Fibroblast of mammary gland (primary cell): Measurements from ENCODE around the gene CEMP1.

Source experiments
- DNase-seq: peaks from one replicate; pipeline ENCODE4 v3.0.0-alpha.2; 2010; ENCODE audit warnings: low read depth
- H3K4me3 ChIP-seq: 2 replicates; pipeline ENCODE4 v1.5.1; 2011; ENCODE audit warnings: low read depth, mild to moderate bottlenecking, low read length, moderate library complexity; ENCODE audit not compliant: control insufficient read depth
- CTCF ChIP-seq: conservative IDR thresholded peaks from 2 replicates; pipeline ENCODE4 v1.5.1; 2011; ENCODE audit warnings: low read depth, low read length, inconsistent platforms; ENCODE audit not compliant: control insufficient read depth, insufficient read depth

Gene CEMP1

GRCh38 chr16:2501946-2502895 is 29.0 kb downstream of the CEMP1 start:
- no peak overlapping the region for H3K4me3 ChIP-seq
- no peak for TF ChIP-seq CTCF
- DNase-seq, result no peak

GRCh38 chr16:2500918-2501750 is 30.1 kb downstream of the CEMP1 start:
- H3K4me3 ChIP-seq, result no peak overlapping the region
- peak; percentile 92 for TF ChIP-seq CTCF
- peak; percentile 67 for DNase-seq

DNA sequence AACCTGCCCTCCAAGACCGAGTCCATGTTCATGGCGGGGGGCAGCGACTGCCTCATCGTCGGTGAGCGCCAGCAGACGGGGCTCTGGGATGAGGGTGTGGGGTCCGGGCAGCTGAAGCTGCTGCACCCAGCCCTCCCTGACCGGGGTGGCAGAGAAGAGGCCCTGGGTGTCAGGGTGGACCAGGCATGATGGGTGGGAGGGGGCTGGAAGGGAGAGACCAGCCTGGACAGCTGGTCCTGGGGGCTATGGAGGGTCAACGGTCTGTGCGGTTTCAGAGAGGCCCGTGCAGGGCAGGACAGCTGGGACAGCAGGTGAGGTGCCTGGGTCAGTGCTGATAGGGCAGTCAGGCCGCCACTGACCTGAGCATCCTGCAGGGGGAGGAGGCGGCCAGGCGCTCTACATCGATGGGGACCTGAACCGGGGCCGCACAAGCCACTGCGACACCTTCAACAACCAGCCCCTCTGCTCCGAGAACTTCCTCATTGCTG is 30.7 kb downstream of the CEMP1 start:
- DNase-seq, result no peak
- peak; percentile 4 for TF ChIP-seq CTCF
- no peak overlapping the region for H3K4me3 ChIP-seq

DNA sequence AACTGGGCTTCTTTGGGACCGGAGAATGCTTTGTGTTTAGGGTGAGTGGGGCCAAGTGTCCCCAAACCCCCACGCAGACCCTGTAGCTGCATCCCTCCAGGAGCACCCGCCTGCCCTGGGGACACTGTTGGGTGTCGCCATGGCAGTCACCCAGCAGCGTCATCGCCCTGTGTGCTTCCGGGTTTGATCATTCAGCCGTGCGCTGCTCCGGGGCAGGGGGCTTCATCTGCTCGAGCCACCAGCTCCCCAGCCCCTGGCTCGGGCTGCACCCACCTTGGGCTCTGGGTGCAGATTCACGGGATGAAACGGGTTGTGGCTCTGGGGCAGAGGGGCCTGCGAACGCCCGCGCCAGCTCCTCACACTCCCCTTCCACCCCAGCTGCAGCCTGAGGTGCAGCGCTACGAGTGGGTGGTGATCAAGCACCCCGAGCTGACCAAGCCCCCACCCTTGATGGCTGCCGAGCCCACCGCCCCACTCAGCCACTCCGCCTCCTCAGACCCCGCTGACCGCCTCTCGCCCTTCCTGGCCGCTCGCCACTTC is 31.2 kb downstream of the CEMP1 start:
- DNase-seq, result no peak
- TF ChIP-seq CTCF, result no peak

DNA sequence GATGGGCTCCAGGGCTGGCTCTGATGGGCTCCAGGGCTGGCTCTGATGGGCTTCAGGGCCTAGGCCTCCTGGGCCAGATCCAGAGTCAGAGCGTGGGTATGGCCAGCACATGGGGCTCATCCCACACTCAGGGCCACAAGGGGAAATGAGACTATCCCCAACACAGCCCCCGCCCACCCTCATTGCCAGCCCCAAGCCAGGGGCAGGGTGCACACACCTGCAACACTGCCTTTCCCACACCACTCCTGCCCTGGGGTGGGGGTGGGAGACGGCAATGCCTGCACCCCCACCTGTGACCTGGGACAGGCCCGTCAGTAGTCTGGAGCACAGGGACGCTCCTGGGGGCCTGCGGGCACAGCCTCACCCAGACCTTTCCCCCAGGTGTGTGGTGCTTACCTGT is 31.8 kb downstream of the CEMP1 start:
- TF ChIP-seq CTCF, result no peak
- no peak overlapping the region for H3K4me3 ChIP-seq
- DNase-seq, result no peak

More for the DNA sequence above, 31.2 kb downstream of the CEMP1 start:
- H3K4me3 ChIP-seq, result no peak overlapping the region

- no peak overlapping the region for H3K4me3 ChIP-seq
- DNase-seq, result no peak
- TF ChIP-seq CTCF, result no peak
These were observed 32.5 kb downstream of the CEMP1 start for GRCh38 chr16:2498531-2499253.
